GM12878 (cell line): Measurements from ENCODE around the gene CLDN10. TPM values are rescaled to one million over a fixed set of nuclear protein-coding genes. Genes with fewer than 3 reads are reported as not detected.

ENCODE experiments used
- ATAC-seq: fragments of 200-7000 bp; cut with Tn5 transposase; 3 replicates; pipeline ENCODE4 v1.9.1; 2020; ENCODE audit warnings: mild to moderate bottlenecking, moderate library complexity
- BruUV-seq: library from RNA; stranded (reverse); fragments of 400-500 nt; replicated peaks from 2 replicates; lab custom pipeline; 2021; lab: Mats Ljungman, UMichigan
- CTCF ChIA-PET: fragments of 300-600 bp; sonication (Branson Sonifier 250); formaldehyde crosslinking; extraction: SDS; loops from one replicate; lab custom pipeline; 2021; ENCODE audit warnings: inconsistent platforms; lab: Yijun Ruan, JAX
- POLR2A ChIA-PET: fragments of 350-600 bp; formaldehyde crosslinking; extraction: SDS; loops from one replicate; lab custom pipeline; 2021; ENCODE audit warnings: inconsistent platforms; lab: Charles Lee
- RAD21 ChIA-PET: fragments of 300-600 bp; sonication (Branson Sonifier 250); formaldehyde crosslinking; loops from one replicate; lab custom pipeline; 2023; ENCODE audit warnings: antibody characterized with exemption; ENCODE audit not compliant: unreplicated experiment; lab: Charles Lee
- SMC1A ChIA-PET: fragments of 300-600 bp; sonication (Branson Sonifier 250); formaldehyde crosslinking; loops from one replicate; lab custom pipeline; 2023; ENCODE audit not compliant: unreplicated experiment, uncharacterized antibody; lab: Charles Lee
- DNase-seq: peaks from one replicate; pipeline ENCODE4 v3.0.0-alpha.2; 2011; ENCODE audit warnings: low read depth, low spot score
- FAIRE-seq: peaks from 3 replicates; lab custom pipeline; 2011; peaks lifted over from hg19 to GRCh38; lab: Jason Lieb, UNC
- H2AFZ ChIP-seq: 2 replicates; pipeline ENCODE4 v1.6.0; 2011; ENCODE audit warnings: low read depth, low read length, control low read depth; ENCODE audit not compliant: control insufficient read depth
- H3K27ac ChIP-seq: 2 replicates; pipeline ENCODE4 v1.5.1; 2011; ENCODE audit warnings: control low read depth; ENCODE audit not compliant: control insufficient read depth, insufficient read depth
- H3K27me3 ChIP-seq, 2 experiments: replicated peaks in 1 of 2; 2 replicates each; pipeline versions ENCODE4 v1.6.0 to v1.6.1; 2011; ENCODE audit warnings: low read length in 1 of 2; ENCODE audit not compliant: control insufficient read depth in 2 of 2, insufficient read depth in 2 of 2
- H3K36me3 ChIP-seq, 2 experiments: 2 replicates each; pipeline ENCODE4 v1.5.1; 2011; ENCODE audit warnings: low read length in 1 of 2; ENCODE audit not compliant: control insufficient read depth in 2 of 2, insufficient read depth in 2 of 2
- H3K4me1 ChIP-seq: 2 replicates; pipeline ENCODE4 v1.6.1; 2011; ENCODE audit warnings: mild to moderate bottlenecking, low read length, moderate library complexity, mixed read lengths; ENCODE audit not compliant: control insufficient read depth, insufficient read depth
- H3K4me2 ChIP-seq: 2 replicates; pipeline ENCODE4 v1.6.0; 2011; ENCODE audit warnings: control low read depth; ENCODE audit not compliant: control insufficient read depth, insufficient read depth
- H3K4me3 ChIP-seq: fragments of 200-600 bp; sonication (generic); 2 replicates; pipeline ENCODE4 v1.5.1; 2016
- H3K79me2 ChIP-seq: 2 replicates; pipeline ENCODE4 v1.6.0; 2011; ENCODE audit warnings: low read length; ENCODE audit not compliant: control insufficient read depth, insufficient read depth
- H3K9ac ChIP-seq: 2 replicates; pipeline ENCODE4 v1.8.0; 2011; ENCODE audit warnings: low read length, control low read depth, mixed read lengths; ENCODE audit not compliant: control insufficient read depth, insufficient read depth
- H3K9me3 ChIP-seq: replicated peaks from 3 replicates; pipeline ENCODE4 v1.5.1; 2011; ENCODE audit warnings: mild to moderate bottlenecking, low read length; ENCODE audit not compliant: control insufficient read depth, insufficient read depth
- H4K20me1 ChIP-seq: 2 replicates; pipeline ENCODE4 v1.6.0; 2011; ENCODE audit not compliant: control insufficient read depth, insufficient read depth
- DPF2 ChIP-seq: fragments of 450-650 bp; IDR thresholded peaks from 2 replicates; pipeline ENCODE4 v1.6.1; 2017; ENCODE audit warnings: mild to moderate bottlenecking
- SIX5 ChIP-seq: IDR thresholded peaks from 2 replicates; pipeline ENCODE4 v1.6.1; 2011; ENCODE audit warnings: mild to moderate bottlenecking, low read depth, low read length, moderate library complexity; ENCODE audit not compliant: severe bottlenecking
- SPI1 ChIP-seq: IDR thresholded peaks from 2 replicates; pipeline ENCODE4 v1.6.1; 2011; ENCODE audit warnings: low read depth, mild to moderate bottlenecking, low read length, moderate library complexity, borderline replicate concordance; ENCODE audit not compliant: insufficient read depth
- WGBS: methylation state at CpG from one replicate; pipeline ENCODE4 v1.1.6; 2016; ENCODE audit warnings: low lambda C conversion rate; ENCODE audit not compliant: insufficient replicate concordance, insufficient coverage; ENCODE audit errors: missing lambda C conversion rate; 5-methylcytosine and 5-hydroxymethylcytosine counted together
- in situ Hi-C: fragments of 300-500 bp; cut with MboI; formaldehyde crosslinking; loops from 9 replicates; pipeline ENCODE4 v1.14.3; 2018; ENCODE audit warnings: mixed read lengths
- intact Hi-C: fragments of 100-400 bp; cut with micrococcal nuclease; formaldehyde crosslinking; loops from one replicate; pipeline ENCODE4 v1.14.2; 2022; ENCODE audit not compliant: unreplicated experiment
- polyA plus RNA-seq, 11 experiments: library from polyadenylated mRNA; depleted of rRNA in 4 of 11; unstranded in 6 of 11; stranded (reverse) in 5 of 11; fragments of >200 nt; fragmentation: Nextera tagmentation in 4 of 11; fragmentation: Illumina TruSeq in 1 of 11; extraction: Ambion mirVana in 4 of 11; extraction: Trizol in 1 of 11; gene quantifications; 1 replicate in 1 of 11; 2 replicates in 10 of 11; pipeline versions ENCODE4 v1.2.1 to v1.2.3, GENCODE V29; 2011 to 2016; ENCODE audit warnings: inconsistent platforms in 2 of 11, missing spikeins in 2 of 11, low read depth in 1 of 11
- total RNA-seq, 4 experiments: library from RNA; depleted of rRNA in 3 of 4; stranded (reverse); fragments of >200 nt in 3 of 4; fragmentation: Illumina TruSeq in 1 of 4; extraction: Trizol in 1 of 4; gene quantifications; 2 replicates each; pipeline versions ENCODE4 v1.2.1 to v1.2.3, GENCODE V29; 2013 to 2021
- TF ChIP-seq, protein P1 (sequence below): fragments of 450-650 bp; IDR thresholded peaks from 2 replicates; pipeline ENCODE4 v1.6.1; 2016; ENCODE audit warnings: mild to moderate bottlenecking, moderate library complexity, borderline replicate concordance

CLDN10 gene
- total and polyA plus RNA-seq, 10 of the 15 experiments (the other 5 are each of a cell fraction or from before 2014, with no cell fraction given): not detected

DNA sequence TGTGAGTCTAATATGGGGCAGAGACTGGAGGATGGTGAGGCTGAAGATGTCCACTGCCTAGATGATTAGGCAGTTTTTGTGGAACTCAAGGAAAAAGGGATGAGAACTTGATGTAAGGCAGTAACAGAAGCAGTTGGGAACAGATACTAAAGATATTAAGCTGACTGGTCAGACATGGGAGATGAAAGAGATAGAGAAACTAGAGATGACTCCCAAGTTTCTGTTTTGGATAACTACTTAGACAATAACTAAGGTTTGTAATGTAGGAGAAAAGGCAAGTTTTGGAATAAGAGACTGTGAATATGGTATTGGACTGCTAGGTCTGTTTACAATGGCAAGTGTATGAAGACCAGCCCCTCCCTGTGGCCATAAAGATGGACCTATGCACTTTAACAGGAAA, 43.5 kb upstream of the CLDN10 start:
- Histone ChIP-seq H4K20me1 (no peaks in the 10 kb centered on the region), H3K27me3 (no peaks in the 10 kb centered on the region), H3K36me3 (no peaks in the 10 kb centered on the region), H3K79me2 (no peaks in the 10 kb centered on the region), H2AFZ (no peak overlapping the region), H3K9ac (no peak overlapping the region), H3K4me3 (no peak overlapping the region), H3K4me1 (no peaks in the 10 kb centered on the region; the same call in 1 of the 2 replicates), H3K27ac (no peak overlapping the region), H3K9me3 (no peaks in the 10 kb centered on the region), H3K4me2 (0 out of 2 replicates have a peak overlapping the region, but pooled peaks have one; percentile 12)
- DNase-seq (no peak), ATAC-seq (no peak), FAIRE-seq (no peak)
- in situ Hi-C loops (no loop called here), intact Hi-C loops (no loop called here)
- ChIA-PET POLR2A (no interaction called here), CTCF (no interaction called here), RAD21 (no interaction called here), SMC1A (interaction anchor here (1.6 kb wide), 1 partner anchor 324 kb away, joined by 3 read pairs; no protein-coding TSS in a partner anchor)
- no TSS peak for BruUV-seq
- no peak for TF ChIP-seq DPF2

DNA sequence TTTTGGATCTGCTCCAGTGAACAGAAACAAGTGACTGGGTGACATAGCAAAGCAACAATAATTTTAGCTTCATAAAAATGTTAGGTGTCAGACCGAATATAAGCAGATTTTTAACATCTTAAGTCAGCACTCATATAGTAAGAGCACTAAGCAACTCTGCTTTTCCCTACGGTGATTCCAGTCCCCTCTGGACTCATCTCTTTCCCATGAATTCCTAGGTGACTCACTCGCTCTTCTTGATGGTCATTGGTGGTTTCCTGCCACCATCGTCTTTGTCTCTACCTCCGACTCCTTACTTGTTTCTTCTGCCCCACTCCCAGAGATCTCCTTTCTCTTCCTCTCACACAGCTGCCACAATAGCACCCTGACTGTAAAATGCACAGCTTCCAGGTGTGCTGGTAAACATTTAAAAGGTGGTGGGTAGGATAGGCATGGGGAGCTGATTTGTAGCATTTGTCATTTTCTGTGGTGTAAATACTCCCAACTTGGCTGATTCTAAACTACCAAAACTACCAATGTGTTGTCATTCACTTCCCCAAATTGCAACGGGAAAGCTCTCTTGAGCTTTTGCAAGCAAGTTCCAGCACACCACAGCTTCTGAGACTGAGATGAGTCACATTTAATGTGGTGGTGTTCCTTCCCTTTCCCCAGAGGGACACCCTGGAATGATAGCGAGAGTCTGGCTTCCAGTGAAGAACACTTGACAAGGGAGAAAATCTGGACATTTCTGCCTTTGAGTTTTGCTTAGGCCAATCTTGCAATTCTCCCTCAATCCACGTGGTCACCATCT, 42.8 kb upstream of the CLDN10 start:
- no peak for DNase-seq
- H3K79me2 ChIP-seq: no peaks in the 10 kb centered on the region
- no peak overlapping the region for H3K4me3 ChIP-seq
- WGBS: 21% methylated on average over 8 of the region's 8 CpGs
- H3K27ac ChIP-seq: no peak overlapping the region
- RAD21 ChIA-PET: no interaction called here
- H2AFZ ChIP-seq: no peak overlapping the region; the same call in 1 of the 2 replicates
- intact Hi-C loops: no loop called here
- H3K9ac ChIP-seq: no peak overlapping the region
- no peaks in the 10 kb centered on the region; the same call in 1 of the 2 replicates for H3K4me1 ChIP-seq
- no peaks in the 10 kb centered on the region for H3K36me3 ChIP-seq
- SMC1A ChIA-PET: interaction anchor here (1.1 to 1.6 kb wide), 2 partner anchors 16 to 323 kb away, joined by 3 read pairs; no protein-coding TSS in a partner anchor
- FAIRE-seq: no peak
- POLR2A ChIA-PET: interaction anchor here (0.6 kb wide), 1 partner anchor 196 kb away, joined by 4 read pairs; no protein-coding TSS in a partner anchor
- ATAC-seq: no peak
- H3K4me2 ChIP-seq: no peak overlapping the region
- CTCF ChIA-PET: interaction anchor here (0.9 kb wide), 1 partner anchor 27 kb away, joined by 3 read pairs; no protein-coding TSS in a partner anchor
- in situ Hi-C loops: no loop called here
- H3K9me3 ChIP-seq: no peaks in the 10 kb centered on the region
- TF ChIP-seq SPI1 (peak; percentile 59; the same call in 1 of the 2 replicates), SIX5 (no peak)
- TF ChIP-seq, protein P1, sequence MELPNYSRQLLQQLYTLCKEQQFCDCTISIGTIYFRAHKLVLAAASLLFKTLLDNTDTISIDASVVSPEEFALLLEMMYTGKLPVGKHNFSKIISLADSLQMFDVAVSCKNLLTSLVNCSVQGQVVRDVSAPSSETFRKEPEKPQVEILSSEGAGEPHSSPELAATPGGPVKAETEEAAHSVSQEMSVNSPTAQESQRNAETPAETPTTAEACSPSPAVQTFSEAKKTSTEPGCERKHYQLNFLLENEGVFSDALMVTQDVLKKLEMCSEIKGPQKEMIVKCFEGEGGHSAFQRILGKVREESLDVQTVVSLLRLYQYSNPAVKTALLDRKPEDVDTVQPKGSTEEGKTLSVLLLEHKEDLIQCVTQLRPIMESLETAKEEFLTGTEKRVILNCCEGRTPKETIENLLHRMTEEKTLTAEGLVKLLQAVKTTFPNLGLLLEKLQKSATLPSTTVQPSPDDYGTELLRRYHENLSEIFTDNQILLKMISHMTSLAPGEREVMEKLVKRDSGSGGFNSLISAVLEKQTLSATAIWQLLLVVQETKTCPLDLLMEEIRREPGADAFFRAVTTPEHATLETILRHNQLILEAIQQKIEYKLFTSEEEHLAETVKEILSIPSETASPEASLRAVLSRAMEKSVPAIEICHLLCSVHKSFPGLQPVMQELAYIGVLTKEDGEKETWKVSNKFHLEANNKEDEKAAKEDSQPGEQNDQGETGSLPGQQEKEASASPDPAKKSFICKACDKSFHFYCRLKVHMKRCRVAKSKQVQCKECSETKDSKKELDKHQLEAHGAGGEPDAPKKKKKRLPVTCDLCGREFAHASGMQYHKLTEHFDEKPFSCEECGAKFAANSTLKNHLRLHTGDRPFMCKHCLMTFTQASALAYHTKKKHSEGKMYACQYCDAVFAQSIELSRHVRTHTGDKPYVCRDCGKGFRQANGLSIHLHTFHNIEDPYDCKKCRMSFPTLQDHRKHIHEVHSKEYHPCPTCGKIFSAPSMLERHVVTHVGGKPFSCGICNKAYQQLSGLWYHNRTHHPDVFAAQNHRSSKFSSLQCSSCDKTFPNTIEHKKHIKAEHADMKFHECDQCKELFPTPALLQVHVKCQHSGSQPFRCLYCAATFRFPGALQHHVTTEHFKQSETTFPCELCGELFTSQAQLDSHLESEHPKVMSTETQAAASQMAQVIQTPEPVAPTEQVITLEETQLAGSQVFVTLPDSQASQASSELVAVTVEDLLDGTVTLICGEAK: no peak
- no peaks in the 10 kb centered on the region for H4K20me1 ChIP-seq
- H3K27me3 ChIP-seq: no peaks in the 10 kb centered on the region
- no TSS peak for BruUV-seq
